OCI-LY1 (cell line): ENCODE data around the gene C12orf43.

Source experiments
- H2AFZ ChIP-seq: fragments of 200-600 bp; sonication (generic), shearing (Covaris generic); 2 replicates; pipeline ENCODE4 v1.6.0; 2014; ENCODE audit warnings: antibody characterized with exemption, mild to moderate bottlenecking, low read length
- H3F3A ChIP-seq: fragments of 200-600 bp; sonication (generic), shearing (Covaris generic); 2 replicates; pipeline ENCODE4 v1.6.0; 2014; ENCODE audit warnings: mild to moderate bottlenecking, antibody characterized with exemption, low read length, moderate library complexity; ENCODE audit not compliant: insufficient read depth
- H3K27ac ChIP-seq: fragments of 200-600 bp; sonication (generic); 2 replicates; pipeline ENCODE4 v1.5.1; 2014; ENCODE audit warnings: low read length, mixed run types, mild to moderate bottlenecking, low read depth; ENCODE audit not compliant: poor library complexity, severe bottlenecking
- H3K27me3 ChIP-seq: fragments of 200-600 bp; sonication (generic); 2 replicates; pipeline ENCODE4 v1.6.0; 2014; ENCODE audit warnings: antibody characterized with exemption, mild to moderate bottlenecking, low read length, moderate library complexity; ENCODE audit not compliant: insufficient read depth
- H3K36me3 ChIP-seq: fragments of 200-600 bp; sonication (generic); 2 replicates; pipeline ENCODE4 v1.6.1; 2014; ENCODE audit warnings: mild to moderate bottlenecking, antibody characterized with exemption, low read length, moderate library complexity, mixed read lengths; ENCODE audit not compliant: insufficient read depth
- H3K4me1 ChIP-seq: fragments of 200-600 bp; sonication (generic); 2 replicates; pipeline ENCODE4 v1.5.1; 2014; ENCODE audit warnings: mild to moderate bottlenecking, low read length, moderate library complexity; ENCODE audit not compliant: insufficient read depth, severe bottlenecking
- H3K4me2 ChIP-seq: fragments of 200-600 bp; sonication (generic), shearing (Covaris generic); 2 replicates; pipeline ENCODE4 v1.6.1; 2014; ENCODE audit warnings: low read length
- H3K4me3 ChIP-seq: fragments of 200-600 bp; sonication (generic); 2 replicates; pipeline ENCODE4 v1.5.1; 2014; ENCODE audit warnings: low read length, low read depth, mild to moderate bottlenecking, mixed read lengths; ENCODE audit not compliant: poor library complexity, severe bottlenecking
- H3K79me2 ChIP-seq: fragments of 200-600 bp; shearing (Covaris generic); 2 replicates; pipeline ENCODE4 v1.6.1; 2016; ENCODE audit warnings: mixed run types, low read length, mixed read lengths; ENCODE audit not compliant: insufficient read depth
- H3K9ac ChIP-seq: fragments of 200-600 bp; sonication (generic), shearing (Covaris generic); 2 replicates; pipeline ENCODE4 v1.6.1; 2014; ENCODE audit warnings: mild to moderate bottlenecking, low read length, mixed read lengths
- H3K9me2 ChIP-seq: fragments of 200-600 bp; sonication (generic), shearing (Covaris generic); 2 replicates; pipeline ENCODE4 v1.6.1; 2014; ENCODE audit warnings: low read depth, mild to moderate bottlenecking, low read length, mixed read lengths
- H3K9me3 ChIP-seq: fragments of 200-600 bp; shearing (Covaris generic); 2 replicates; pipeline ENCODE4 v1.6.1; 2014; ENCODE audit warnings: low read length, mixed read lengths
- H4K20me1 ChIP-seq: fragments of 200-600 bp; sonication (generic), shearing (Covaris generic); 2 replicates; pipeline ENCODE4 v1.6.0; 2016; ENCODE audit warnings: mild to moderate bottlenecking, low read length; ENCODE audit not compliant: insufficient read depth
- EZH2 ChIP-seq: fragments of 200-600 bp; sonication (generic), shearing (Covaris generic); IDR thresholded peaks from 2 replicates; pipeline ENCODE4 v1.8.0; 2017; ENCODE audit warnings: borderline replicate concordance, mixed run types, mild to moderate bottlenecking, antibody characterized with exemption, low read length, moderate library complexity, mixed read lengths
- TF ChIP-seq, protein P1 (sequence below): fragments of 200-600 bp; sonication (generic), shearing (Covaris generic); IDR thresholded peaks from 2 replicates; pipeline ENCODE4 v1.5.1; 2017; ENCODE audit warnings: mild to moderate bottlenecking, antibody characterized with exemption, low read length, moderate library complexity, mixed read lengths

Gene C12orf43

DNA sequence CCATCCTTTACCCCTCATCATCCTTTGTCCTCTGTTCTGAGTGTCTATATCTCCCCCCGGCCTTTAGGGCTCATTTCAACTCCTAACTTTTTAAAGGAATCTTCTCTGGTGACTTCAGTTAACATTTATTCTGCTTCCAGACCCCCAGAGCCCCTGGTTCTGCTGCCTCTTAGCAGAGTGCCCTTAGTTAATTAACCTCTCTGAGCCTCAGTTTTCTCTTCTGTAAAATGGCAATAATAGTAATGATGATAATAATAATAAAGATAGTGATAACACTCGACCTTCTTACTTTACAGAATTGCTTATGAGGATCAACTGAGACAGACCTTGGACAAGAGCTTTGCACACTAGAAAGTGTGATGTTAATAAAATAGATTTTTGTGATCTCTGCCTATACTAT is 6.4 kb upstream of the C12orf43 start:
- Histone ChIP-seq H3K9me2 (no peaks in the 10 kb centered on the region), H3K4me1 (no peaks in the 10 kb centered on the region), H3K9me3 (no peaks in the 10 kb centered on the region), H2AFZ (no peak overlapping the region), H3K27me3 (no peaks in the 10 kb centered on the region; the same call in 1 of the 2 replicates), H3K27ac (no peak overlapping the region), H3K79me2 (no peaks in the 10 kb centered on the region), H3K36me3 (no peaks in the 10 kb centered on the region), H4K20me1 (no peaks in the 10 kb centered on the region), H3K4me3 (no peak overlapping the region), H3K9ac (no peak overlapping the region), H3K4me2 (no peak overlapping the region), H3F3A (no peaks in the 10 kb centered on the region)
- no peak for TF ChIP-seq EZH2
- TF ChIP-seq, protein P1, sequence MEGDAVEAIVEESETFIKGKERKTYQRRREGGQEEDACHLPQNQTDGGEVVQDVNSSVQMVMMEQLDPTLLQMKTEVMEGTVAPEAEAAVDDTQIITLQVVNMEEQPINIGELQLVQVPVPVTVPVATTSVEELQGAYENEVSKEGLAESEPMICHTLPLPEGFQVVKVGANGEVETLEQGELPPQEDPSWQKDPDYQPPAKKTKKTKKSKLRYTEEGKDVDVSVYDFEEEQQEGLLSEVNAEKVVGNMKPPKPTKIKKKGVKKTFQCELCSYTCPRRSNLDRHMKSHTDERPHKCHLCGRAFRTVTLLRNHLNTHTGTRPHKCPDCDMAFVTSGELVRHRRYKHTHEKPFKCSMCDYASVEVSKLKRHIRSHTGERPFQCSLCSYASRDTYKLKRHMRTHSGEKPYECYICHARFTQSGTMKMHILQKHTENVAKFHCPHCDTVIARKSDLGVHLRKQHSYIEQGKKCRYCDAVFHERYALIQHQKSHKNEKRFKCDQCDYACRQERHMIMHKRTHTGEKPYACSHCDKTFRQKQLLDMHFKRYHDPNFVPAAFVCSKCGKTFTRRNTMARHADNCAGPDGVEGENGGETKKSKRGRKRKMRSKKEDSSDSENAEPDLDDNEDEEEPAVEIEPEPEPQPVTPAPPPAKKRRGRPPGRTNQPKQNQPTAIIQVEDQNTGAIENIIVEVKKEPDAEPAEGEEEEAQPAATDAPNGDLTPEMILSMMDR: no peak

DNA sequence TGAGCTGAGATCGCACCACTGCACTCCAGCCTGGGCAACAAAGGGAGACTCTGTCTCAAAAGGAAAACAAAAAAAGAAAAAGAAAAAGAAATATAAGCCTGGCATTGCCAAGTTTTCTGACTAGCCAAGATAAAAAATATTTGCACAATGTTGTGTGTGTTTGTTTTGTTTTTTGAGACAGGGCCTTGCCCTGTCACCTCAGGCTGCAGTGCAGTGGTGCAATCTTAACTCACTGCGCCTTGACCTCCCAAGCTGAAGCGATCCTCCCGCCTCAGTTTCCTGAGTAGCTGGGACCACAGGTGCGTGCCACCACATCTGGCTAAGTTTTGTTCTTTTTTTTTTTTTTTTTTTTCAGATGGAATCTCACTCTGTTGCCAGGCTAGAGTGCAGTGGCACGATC is 5.5 kb upstream of the C12orf43 start:
- no peaks in the 10 kb centered on the region for H3K4me1 ChIP-seq
- no peak overlapping the region for H3K27ac ChIP-seq
- H3K9ac ChIP-seq: no peak overlapping the region
- H3K27me3 ChIP-seq: no peaks in the 10 kb centered on the region; the same call in 1 of the 2 replicates
- H4K20me1 ChIP-seq: no peaks in the 10 kb centered on the region
- no peaks in the 10 kb centered on the region for H3F3A ChIP-seq
- H3K36me3 ChIP-seq: no peaks in the 10 kb centered on the region
- H3K4me2 ChIP-seq: no peak overlapping the region
- no peak overlapping the region for H2AFZ ChIP-seq
- no peaks in the 10 kb centered on the region for H3K9me2 ChIP-seq
- no peaks in the 10 kb centered on the region for H3K9me3 ChIP-seq
- TF ChIP-seq, protein P1: no peak
- TF ChIP-seq EZH2: no peak
- H3K4me3 ChIP-seq: no peak overlapping the region
- no peaks in the 10 kb centered on the region for H3K79me2 ChIP-seq

DNA sequence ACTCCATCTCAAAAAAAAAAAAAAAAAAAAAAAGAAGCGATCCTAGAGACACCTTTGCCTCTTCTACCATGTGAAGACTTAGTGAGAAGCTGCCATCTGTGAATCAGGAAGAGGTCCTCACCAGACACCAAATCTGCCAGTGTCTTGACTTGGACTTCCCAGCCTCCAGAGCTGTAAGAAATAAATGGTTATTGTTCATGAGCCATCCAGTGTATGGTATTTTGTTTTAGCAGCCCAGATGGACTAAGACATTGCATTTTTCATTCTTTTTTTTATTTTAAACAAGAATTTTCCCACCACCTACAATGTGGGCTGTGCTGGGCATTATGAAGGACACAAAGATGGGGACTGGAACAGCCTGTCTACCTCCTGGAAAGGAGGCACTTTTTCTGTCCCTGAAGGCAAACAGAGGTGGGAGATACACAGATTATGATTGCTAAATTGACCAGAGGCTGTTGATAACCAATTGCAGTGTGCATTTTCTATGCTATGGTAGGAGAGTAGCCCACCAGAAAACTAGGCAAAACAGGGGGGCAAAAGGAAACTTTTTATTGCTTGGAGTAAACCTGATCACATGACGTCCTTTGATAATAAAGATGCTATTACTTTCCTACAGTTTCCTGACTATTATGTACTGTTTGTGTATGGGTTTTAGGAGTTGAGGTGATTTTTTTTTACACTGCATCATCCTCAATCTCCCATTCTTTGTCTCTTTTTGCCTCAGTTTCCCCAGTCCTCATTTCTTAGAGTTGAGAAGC is 2.8 kb upstream of the C12orf43 start:
- Histone ChIP-seq H3K4me1 (peaks cover 13% of the 10 kb centered on the region), H3K4me3 (no peak overlapping the region), H3K4me2 (no peak overlapping the region), H3K27me3 (no peaks in the 10 kb centered on the region; the same call in 1 of the 2 replicates), H3K9ac (no peak overlapping the region), H3K36me3 (no peaks in the 10 kb centered on the region), H4K20me1 (no peaks in the 10 kb centered on the region), H3F3A (no peaks in the 10 kb centered on the region), H3K79me2 (peaks cover 5% of the 10 kb centered on the region; the same call in 1 of the 2 replicates), H2AFZ (no peak overlapping the region), H3K9me3 (no peaks in the 10 kb centered on the region), H3K27ac (no peak overlapping the region), H3K9me2 (no peaks in the 10 kb centered on the region)
- no peak for TF ChIP-seq EZH2
- TF ChIP-seq, protein P1: no peak
